HepG2 (cell line): ENCODE results near the gene RBFOX1. TPM values are rescaled to one million over a fixed set of nuclear protein-coding genes. Genes with fewer than 3 reads are reported as not detected.

ENCODE experiments used
- ATAC-seq: fragments of 200-7000 bp; cut with Tn5 transposase; 3 replicates; pipeline ENCODE4 v1.9.1; 2020; ENCODE audit warnings: mild to moderate bottlenecking, moderate library complexity
- BruUV-seq: library from RNA; stranded (reverse); fragments of 400-500 nt; replicated peaks from 2 replicates; lab custom pipeline; 2021; lab: Mats Ljungman, UMichigan
- CTCF ChIA-PET: fragments of 300-600 bp; formaldehyde crosslinking; extraction: SDS; loops from one replicate; lab custom pipeline; 2021; ENCODE audit warnings: low total read pairs, inconsistent platforms, low intra/inter-chr PET ratio; lab: Yijun Ruan, JAX
- POLR2A ChIA-PET: fragments of 350-600 bp; sonication (Branson Sonifier 250); formaldehyde crosslinking; loops from one replicate; lab custom pipeline; 2020; ENCODE audit warnings: antibody characterized with exemption, inconsistent platforms; lab: Yijun Ruan, JAX
- DNase-seq: peaks from one replicate; pipeline ENCODE4 v3.0.0-alpha.2; 2015; ENCODE audit warnings: low spot score
- FAIRE-seq: peaks from 3 replicates; lab custom pipeline; 2011; peaks lifted over from hg19 to GRCh38; lab: Jason Lieb, UNC
- H2AFZ ChIP-seq: one replicate; pipeline ENCODE4 v1.6.1; 2011; ENCODE audit warnings: low read length, inconsistent platforms
- H3K27ac ChIP-seq: fragments of 300-600 bp; 3 replicates; pipeline ENCODE4 v1.8.0; 2011; ENCODE audit warnings: mixed run types, mild to moderate bottlenecking, mixed read lengths, low read length, inconsistent platforms; ENCODE audit not compliant: insufficient read depth; ENCODE audit errors: extremely low read length
- H3K27me3 ChIP-seq, 2 experiments: fragments of 200-600 bp in 1 of 2; 2 replicates in 1 of 2; 3 replicates in 1 of 2; pipeline versions ENCODE4 v1.6.0 to v1.8.0; 2011; ENCODE audit warnings: low read length in 2 of 2, mild to moderate bottlenecking in 2 of 2, moderate library complexity in 2 of 2, inconsistent platforms in 1 of 2; ENCODE audit not compliant: insufficient read depth in 2 of 2, control insufficient read depth in 1 of 2
- H3K36me3 ChIP-seq, 2 experiments: fragments of 200-600 bp in 1 of 2; replicated peaks in 1 of 2; 2 replicates in 1 of 2; 3 replicates in 1 of 2; pipeline versions ENCODE4 v1.5.1 to v1.8.0; 2011; ENCODE audit warnings: low read length in 2 of 2, inconsistent platforms in 1 of 2; ENCODE audit not compliant: insufficient read depth in 2 of 2, control insufficient read depth in 1 of 2
- H3K4me1 ChIP-seq: 2 replicates; pipeline ENCODE4 v1.5.1; 2012; ENCODE audit warnings: low read length, inconsistent platforms; ENCODE audit not compliant: insufficient read depth
- H3K4me2 ChIP-seq: 2 replicates; pipeline ENCODE4 v1.6.0; 2011; ENCODE audit warnings: low read depth, low read length, inconsistent platforms
- H3K4me3 ChIP-seq, 3 experiments: fragments of 200-600 bp in 1 of 3; sonication (generic), shearing (Covaris generic) in 1 of 3; replicated peaks in 1 of 3; 2 replicates each; pipeline ENCODE4 v1.5.1; 2011 to 2016; ENCODE audit warnings: low read length in 3 of 3, inconsistent platforms in 2 of 3, low read depth in 2 of 3, mild to moderate bottlenecking in 2 of 3, control low read depth in 1 of 3, mixed read lengths in 1 of 3; ENCODE audit not compliant: insufficient read depth in 1 of 3
- H3K79me2 ChIP-seq: one replicate; pipeline ENCODE4 v1.6.1; 2011; ENCODE audit warnings: low read length, inconsistent platforms; ENCODE audit not compliant: insufficient read depth
- H3K9ac ChIP-seq: 2 replicates; pipeline ENCODE4 v1.6.0; 2011; ENCODE audit warnings: mild to moderate bottlenecking, low read depth, low read length, inconsistent platforms; ENCODE audit not compliant: insufficient read depth
- H3K9me3 ChIP-seq: 2 replicates; pipeline ENCODE4 v1.5.1; 2012; ENCODE audit warnings: mild to moderate bottlenecking, low read length
- H4K20me1 ChIP-seq: 2 replicates; pipeline ENCODE4 v1.6.0; 2011; ENCODE audit warnings: inconsistent platforms, mild to moderate bottlenecking, low read length, moderate library complexity; ENCODE audit not compliant: insufficient read depth
- CBX2 ChIP-seq, 2 experiments: fragments of 200-600 bp in 1 of 2; sonication (generic); formaldehyde crosslinking in 1 of 2; IDR thresholded peaks; 2 replicates each; pipeline versions ENCODE4 v1.7.0 to v1.8.1; 2018 to 2022; ENCODE audit warnings: low read depth in 2 of 2, low read length in 1 of 2, mild to moderate bottlenecking in 1 of 2, missing genetic modification reagents in 1 of 2
- CREB1 ChIP-seq, 2 experiments: fragments of 450-650 bp in 1 of 2; IDR thresholded peaks; 2 replicates each; pipeline ENCODE4 v1.6.1; 2016 to 2017; ENCODE audit warnings: control low read depth in 1 of 2, mild to moderate bottlenecking in 1 of 2, missing compliant biosample characterization in 1 of 2, missing genetic modification characterization in 1 of 2
- CREM ChIP-seq, 2 experiments: sonication (generic) in 1 of 2; formaldehyde crosslinking in 1 of 2; IDR thresholded peaks; 2 replicates each; pipeline versions ENCODE4 v1.4.0 to v1.6.1; 2016 to 2020; ENCODE audit warnings: antibody characterized with exemption in 1 of 2, mild to moderate bottlenecking in 1 of 2, missing genetic modification reagents in 1 of 2
- GATAD1 ChIP-seq: IDR thresholded peaks from 2 replicates; pipeline ENCODE4 v1.6.1; 2016; ENCODE audit warnings: missing genetic modification reagents, missing compliant biosample characterization
- MIER3 ChIP-seq: IDR thresholded peaks from 2 replicates; pipeline ENCODE4 v1.6.1; 2016; ENCODE audit warnings: missing compliant biosample characterization, borderline replicate concordance
- NR2F2 ChIP-seq: IDR thresholded peaks from 2 replicates; pipeline ENCODE4 v1.6.1; 2012; ENCODE audit warnings: low read depth, inconsistent platforms, borderline replicate concordance
- RORA ChIP-seq: sonication (generic); formaldehyde crosslinking; IDR thresholded peaks from 2 replicates; pipeline ENCODE4 v1.5.0; 2020; ENCODE audit warnings: mild to moderate bottlenecking, missing genetic modification reagents, moderate library complexity
- TARDBP ChIP-seq: sonication (generic); formaldehyde crosslinking; IDR thresholded peaks from 2 replicates; pipeline ENCODE4 v1.8.0; 2022; ENCODE audit warnings: mild to moderate bottlenecking, missing genetic modification reagents
- ZFP1 ChIP-seq: IDR thresholded peaks from 2 replicates; pipeline ENCODE4 v1.6.1; 2016
- ZNF543 ChIP-seq: sonication (generic); formaldehyde crosslinking; IDR thresholded peaks from 2 replicates; pipeline ENCODE4 v1.4.0; 2020; ENCODE audit warnings: mild to moderate bottlenecking, missing genetic modification reagents
- ZNF746 ChIP-seq: sonication (generic); formaldehyde crosslinking; IDR thresholded peaks from 2 replicates; pipeline ENCODE4 v1.8.0; 2022; ENCODE audit warnings: mild to moderate bottlenecking, missing genetic modification reagents
- ZNF788 ChIP-seq: sonication (generic); formaldehyde crosslinking; IDR thresholded peaks from 2 replicates; pipeline ENCODE4 v1.5.0; 2020; ENCODE audit warnings: mild to moderate bottlenecking, missing genetic modification reagents, borderline replicate concordance
- ZZZ3 ChIP-seq: sonication (generic); formaldehyde crosslinking; IDR thresholded peaks from 2 replicates; pipeline ENCODE4 v1.4.0; 2020; ENCODE audit warnings: missing genetic modification reagents, mild to moderate bottlenecking, borderline replicate concordance
- WGBS: methylation state at CpG from one replicate; pipeline ENCODE4 v1.1.6; 2017; ENCODE audit warnings: low lambda C conversion rate; 5-methylcytosine and 5-hydroxymethylcytosine counted together
- in situ Hi-C: cut with HindIII; loops from 2 replicates; pipeline ENCODE4 v1.10.0; 2017; ENCODE audit warnings: low pct_unique_long_range_greater_than_20kb; ENCODE audit not compliant: extremely low pct_ligation_motif_present
- intact Hi-C: fragments of 100-400 bp; cut with micrococcal nuclease; formaldehyde crosslinking; loops from one replicate; pipeline ENCODE4 v1.10.0; 2022; ENCODE audit not compliant: unreplicated experiment
- polyA plus RNA-seq, 8 experiments: library from polyadenylated mRNA; depleted of rRNA in 3 of 8; stranded (reverse) in 7 of 8; unstranded in 1 of 8; fragments of >200 nt; fragmentation: Illumina TruSeq in 4 of 8; extraction: Trizol in 4 of 8; gene quantifications; 2 replicates each; pipeline versions ENCODE4 v1.2.1 to v1.2.3, GENCODE V29; 2011 to 2016; ENCODE audit warnings: low read depth in 4 of 8, missing spikeins in 1 of 8, mixed read lengths in 1 of 8; ENCODE audit not compliant: insufficient read depth in 1 of 8
- total RNA-seq, 5 experiments: library from RNA; depleted of rRNA; stranded (reverse); fragments of >200 nt; fragmentation: Illumina TruSeq; extraction: Trizol; gene quantifications; 2 replicates each; pipeline ENCODE4 v1.2.3, GENCODE V29; 2016; ENCODE audit warnings: low read depth in 1 of 5
- TF ChIP-seq, protein P1 (sequence below): sonication (generic); formaldehyde crosslinking; IDR thresholded peaks from 2 replicates; pipeline ENCODE4 v1.8.0; 2022; ENCODE audit warnings: mild to moderate bottlenecking, missing genetic modification reagents, moderate library complexity
- TF ChIP-seq, protein P2 (sequence below): sonication (generic); formaldehyde crosslinking; IDR thresholded peaks from 2 replicates; pipeline ENCODE4 v1.4.0; 2020; ENCODE audit warnings: low read depth, mild to moderate bottlenecking, missing genetic modification reagents
- TF ChIP-seq, protein P3 (sequence below): sonication (generic); formaldehyde crosslinking; conservative IDR thresholded peaks from 2 replicates; pipeline ENCODE4 v1.8.0; 2022; ENCODE audit warnings: low read depth, missing genetic modification reagents

RBFOX1 gene
- total and polyA plus RNA-seq, 2 of the 13 experiments (the other 11 are each of a cell fraction or from before 2014, with no cell fraction given) = not detected

- TF ChIP-seq RORA (CRISPR knock-in tag) = no peak
- no peak for TF ChIP-seq ZZZ3 (CRISPR knock-in tag)
- TF ChIP-seq, protein P1, sequence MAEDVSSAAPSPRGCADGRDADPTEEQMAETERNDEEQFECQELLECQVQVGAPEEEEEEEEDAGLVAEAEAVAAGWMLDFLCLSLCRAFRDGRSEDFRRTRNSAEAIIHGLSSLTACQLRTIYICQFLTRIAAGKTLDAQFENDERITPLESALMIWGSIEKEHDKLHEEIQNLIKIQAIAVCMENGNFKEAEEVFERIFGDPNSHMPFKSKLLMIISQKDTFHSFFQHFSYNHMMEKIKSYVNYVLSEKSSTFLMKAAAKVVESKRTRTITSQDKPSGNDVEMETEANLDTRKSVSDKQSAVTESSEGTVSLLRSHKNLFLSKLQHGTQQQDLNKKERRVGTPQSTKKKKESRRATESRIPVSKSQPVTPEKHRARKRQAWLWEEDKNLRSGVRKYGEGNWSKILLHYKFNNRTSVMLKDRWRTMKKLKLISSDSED (CRISPR knock-in tag) = no peak
- no peak for TF ChIP-seq MIER3 (CRISPR knock-in tag)
- no peak for TF ChIP-seq ZNF746 (CRISPR knock-in tag)
- TF ChIP-seq CREM (IDR thresholded peaks at IDR 0.05) = no peak
- TF ChIP-seq CREM (CRISPR knock-in tag; IDR thresholded peaks at IDR 0.05) = no peak
- TF ChIP-seq, all 625 proteins: peak for 0
These were observed 380.6 kb downstream of the RBFOX1 start (continued) for GRCh38 chr16:7713244-7713643.

- H3K27ac ChIP-seq = no peak overlapping the region
- TF ChIP-seq TARDBP (CRISPR knock-in tag) (no peak), ZFP1 (CRISPR knock-in tag) (no peak), ZNF543 (CRISPR knock-in tag) (no peak), GATAD1 (CRISPR knock-in tag) (no peak), ZNF788 (CRISPR knock-in tag) (no peak), NR2F2 (no peak), CREB1 (IDR thresholded peaks at IDR 0.05) (no peak), CREB1 (CRISPR knock-in tag; IDR thresholded peaks at IDR 0.05) (no peak), CBX2 (IDR thresholded peaks at IDR 0.05; ENCODE audit: low read depth, low read length) (no peak), CBX2 (CRISPR knock-in tag; IDR thresholded peaks at IDR 0.05; ENCODE audit: low read depth) (no peak)
- TF ChIP-seq, protein P2, sequence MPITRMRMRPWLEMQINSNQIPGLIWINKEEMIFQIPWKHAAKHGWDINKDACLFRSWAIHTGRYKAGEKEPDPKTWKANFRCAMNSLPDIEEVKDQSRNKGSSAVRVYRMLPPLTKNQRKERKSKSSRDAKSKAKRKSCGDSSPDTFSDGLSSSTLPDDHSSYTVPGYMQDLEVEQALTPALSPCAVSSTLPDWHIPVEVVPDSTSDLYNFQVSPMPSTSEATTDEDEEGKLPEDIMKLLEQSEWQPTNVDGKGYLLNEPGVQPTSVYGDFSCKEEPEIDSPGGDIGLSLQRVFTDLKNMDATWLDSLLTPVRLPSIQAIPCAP (CRISPR knock-in tag) = no peak
- TF ChIP-seq, protein P3, sequence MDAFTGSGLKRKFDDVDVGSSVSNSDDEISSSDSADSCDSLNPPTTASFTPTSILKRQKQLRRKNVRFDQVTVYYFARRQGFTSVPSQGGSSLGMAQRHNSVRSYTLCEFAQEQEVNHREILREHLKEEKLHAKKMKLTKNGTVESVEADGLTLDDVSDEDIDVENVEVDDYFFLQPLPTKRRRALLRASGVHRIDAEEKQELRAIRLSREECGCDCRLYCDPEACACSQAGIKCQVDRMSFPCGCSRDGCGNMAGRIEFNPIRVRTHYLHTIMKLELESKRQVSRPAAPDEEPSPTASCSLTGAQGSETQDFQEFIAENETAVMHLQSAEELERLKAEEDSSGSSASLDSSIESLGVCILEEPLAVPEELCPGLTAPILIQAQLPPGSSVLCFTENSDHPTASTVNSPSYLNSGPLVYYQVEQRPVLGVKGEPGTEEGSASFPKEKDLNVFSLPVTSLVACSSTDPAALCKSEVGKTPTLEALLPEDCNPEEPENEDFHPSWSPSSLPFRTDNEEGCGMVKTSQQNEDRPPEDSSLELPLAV (CRISPR knock-in tag) = no peak
- H3K4me3 ChIP-seq = no peak overlapping the region
- POLR2A ChIA-PET = no interaction called here
- H3K79me2 ChIP-seq = no peaks in the 10 kb centered on the region
- DNase-seq (no peak), ATAC-seq (no peak), FAIRE-seq (no peak)
- no peaks in the 10 kb centered on the region for H3K4me1 ChIP-seq
- H3K9me3 ChIP-seq = no peaks in the 10 kb centered on the region
- H2AFZ ChIP-seq = no peak overlapping the region
- intact Hi-C loops = no loop called here
- in situ Hi-C loops = no loop called here
- CTCF ChIA-PET = no interaction called here
- H3K27me3 ChIP-seq = peaks cover 0 to 5% of the 10 kb centered on the region in 2 experiments; a peak in 1 of 5 replicates
- H3K9ac ChIP-seq = no peak overlapping the region
- WGBS = 14% methylated on average over 2 of the region's 2 CpGs
- no peaks in the 10 kb centered on the region for H3K36me3 ChIP-seq
- H4K20me1 ChIP-seq = no peaks in the 10 kb centered on the region
- H3K4me2 ChIP-seq = no peak overlapping the region
- BruUV-seq = no TSS peak
These were observed 382.1 kb downstream of the RBFOX1 start for GRCh38 chr16:7714775-7715174.
